ENCODE results near the gene CREBRF. TPM values are rescaled to one million over a fixed set of nuclear protein-coding genes. Genes with fewer than 3 reads are reported as not detected.
"Not testable (repeated sequence)": the region's sequence is repeated elsewhere in the genome, so short reads cannot be mapped to it uniquely, and the experiment has no call there.

Gene CREBRF
- total RNA-seq, 3 donors from 2014 or later: 51.1 to 77.1 (median 63.8) TPM

DNA sequence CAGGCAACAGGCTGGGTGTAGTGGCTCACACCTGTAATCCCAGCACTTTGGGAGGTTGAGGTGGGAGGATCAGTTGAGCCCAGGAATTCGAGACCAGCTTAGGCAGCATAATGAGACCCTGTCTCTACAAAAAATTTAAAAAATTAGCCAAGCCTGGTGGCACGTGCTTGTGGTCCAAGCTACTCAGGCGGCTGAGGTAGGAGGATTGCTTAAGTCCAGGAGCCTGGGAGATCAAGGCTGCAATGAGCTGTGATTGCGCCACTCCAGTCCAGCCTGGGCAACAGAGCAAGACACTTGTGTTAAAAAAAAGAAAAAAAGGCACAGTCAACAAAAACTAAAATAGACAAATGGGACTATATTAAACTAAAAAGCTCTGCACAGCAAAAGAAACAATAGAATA lies 43.3 kb upstream of the CREBRF start:
- intact Hi-C loops (cut with DNase I; ENCODE audit: low total_unique reads): no loop called here
- Histone ChIP-seq H3K36me3 (no peaks in the 10 kb centered on the region), H3K4me1 (peaks cover 10 to 13% of the 10 kb centered on the region in 2 donors), H3K9me3 (no peaks in the 10 kb centered on the region), H3K27me3 (no peaks in the 10 kb centered on the region), H3K4me3 (no peak overlapping the region), H3K27ac (no peak overlapping the region)
- TF ChIP-seq POLR2A (IDR thresholded peaks at IDR 0.05) (no peak), CTCF (IDR thresholded peaks at IDR 0.05) (no peak), POLR2AphosphoS5 (IDR thresholded peaks at IDR 0.05) (peak in 1 of 3 donors; percentile 27)
- no peak for DNase-seq (ENCODE audit: low spot score in 2 of 2)

GRCh38 chr5:173014671-173015070 lies 41.5 kb upstream of the CREBRF start:
- Histone ChIP-seq H3K36me3 (no peaks in the 10 kb centered on the region), H3K9me3 (no peaks in the 10 kb centered on the region), H3K4me1 (peaks cover 10 to 13% of the 10 kb centered on the region in 2 donors), H3K27me3 (no peaks in the 10 kb centered on the region), H3K27ac (peak overlapping the region; percentile 82 to 95), H3K4me3 (no peak overlapping the region)
- intact Hi-C loops (cut with DNase I; ENCODE audit: low total_unique reads): no loop called here
- DNase-seq (ENCODE audit: low spot score in 2 of 2): no peak
- no peak for TF ChIP-seq POLR2A (IDR thresholded peaks at IDR 0.05)
- no peak for TF ChIP-seq CTCF (IDR thresholded peaks at IDR 0.05)
- TF ChIP-seq POLR2AphosphoS5 (IDR thresholded peaks at IDR 0.05): no peak

- peak overlapping the region; percentile 82 to 95 for H3K27ac ChIP-seq
- no peaks in the 10 kb centered on the region for H3K36me3 ChIP-seq
- no peak overlapping the region for H3K4me3 ChIP-seq
- no peak for TF ChIP-seq POLR2A (IDR thresholded peaks at IDR 0.05)
- no peak for TF ChIP-seq POLR2AphosphoS5 (IDR thresholded peaks at IDR 0.05)
- no peak for TF ChIP-seq CTCF (IDR thresholded peaks at IDR 0.05)
- peaks cover 10 to 13% of the 10 kb centered on the region in 2 donors for H3K4me1 ChIP-seq
- intact Hi-C loops (cut with DNase I; ENCODE audit: low total_unique reads): no loop called here
- no peaks in the 10 kb centered on the region for H3K27me3 ChIP-seq
- no peak for DNase-seq (ENCODE audit: low spot score in 2 of 2)
- no peaks in the 10 kb centered on the region for H3K9me3 ChIP-seq
Observed at GRCh38 chr5:173015192-173015591, 41.0 kb upstream of the CREBRF start.

- Histone ChIP-seq H3K27me3 (no peaks in the 10 kb centered on the region), H3K9me3 (no peaks in the 10 kb centered on the region), H3K27ac (peak overlapping the region; percentile 82 to 95), H3K4me3 (peak overlapping the region in 1 of 3 donors; percentile 15), H3K36me3 (no peaks in the 10 kb centered on the region), H3K4me1 (peaks cover 10 to 13% of the 10 kb centered on the region in 2 donors)
- intact Hi-C loops (cut with DNase I; ENCODE audit: low total_unique reads): no loop called here
- no peak for TF ChIP-seq CTCF (IDR thresholded peaks at IDR 0.05)
- DNase-seq (ENCODE audit: low spot score in 2 of 2): no peak
Observed at GRCh38 chr5:173015598-173016455, 40.3 kb upstream of the CREBRF start.

- Histone ChIP-seq H3K4me3 (no peak overlapping the region), H3K27ac (peak overlapping the region; percentile 82 to 95), H3K36me3 (no peaks in the 10 kb centered on the region), H3K4me1 (peaks cover 10 to 13% of the 10 kb centered on the region in 2 donors), H3K9me3 (no peaks in the 10 kb centered on the region), H3K27me3 (no peaks in the 10 kb centered on the region)
- intact Hi-C loops (cut with DNase I; ENCODE audit: low total_unique reads): no loop called here
- DNase-seq (ENCODE audit: low spot score in 2 of 2): no peak
- TF ChIP-seq POLR2AphosphoS5 (IDR thresholded peaks at IDR 0.05) (peak in 1 of 3 donors; percentile 22), CTCF (IDR thresholded peaks at IDR 0.05) (no peak)
Observed at GRCh38 chr5:173016598-173017046, 39.5 kb upstream of the CREBRF start.

- H3K36me3 ChIP-seq; H3K4me3 ChIP-seq; H3K27me3 ChIP-seq; intact Hi-C loops (cut with DNase I; ENCODE audit: low total_unique reads); DNase-seq (ENCODE audit: low spot score in 2 of 2); H3K9me3 ChIP-seq: not testable (repeated sequence)
- H3K27ac ChIP-seq: peak overlapping the region; percentile 82 to 95
- peaks cover 10 to 13% of the 10 kb centered on the region in 2 donors for H3K4me1 ChIP-seq
Observed at GRCh38 chr5:173017087-173017486, 39.1 kb upstream of the CREBRF start.

All from breast epithelium (tissue), 4 donors.